ENCODE results near the gene AP2A2. TPM values are rescaled to one million over a fixed set of nuclear protein-coding genes. Genes with fewer than 3 reads are reported as not detected.
A peak's percentile ranks its signal among the peaks of the same experiment; 100 is the strongest.

Gene AP2A2
- polyA plus RNA-seq, 3 donors from 2014 or later: 2.5 to 11.0 (median 7.1) TPM

GRCh38 chr11:1017269-1018005, 91.8 kb downstream of the AP2A2 start:
- peak overlapping the region; percentile 22 to 57 (median 38) for H3K4me3 Mint-ChIP-seq
- peak overlapping the region in 5 of 6 donors; percentile 0 to 32 (median 2) for H3K27ac Mint-ChIP-seq

DNA sequence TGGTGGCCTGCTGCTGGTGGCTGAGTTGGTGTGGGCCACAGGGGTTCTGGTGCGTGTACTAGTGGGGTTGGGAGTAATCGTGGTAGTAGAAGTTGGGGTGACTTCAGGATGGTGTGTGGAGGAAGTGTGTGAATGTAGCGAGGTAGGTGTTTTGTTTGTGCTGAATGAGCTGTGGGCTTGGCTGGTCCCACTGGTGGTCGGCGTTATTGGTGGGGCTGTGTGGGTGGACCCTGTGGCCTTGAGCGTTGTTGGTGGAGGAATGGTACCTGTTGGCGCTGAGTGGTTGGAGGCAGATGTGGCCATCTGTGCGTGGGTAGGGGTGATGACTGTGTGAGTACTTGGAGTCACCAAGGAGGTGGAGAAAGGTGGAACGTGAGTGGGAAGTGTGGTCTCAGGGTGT, 92.4 kb downstream of the AP2A2 start:
- Mint-ChIP-seq H3K9me3 (peaks cover 0 to 3% (median 0%) of the 10 kb centered on the region in 6 donors), H3K4me1 (peaks cover 28 to 50% of the 10 kb centered on the region in 2 donors), H3K27me3 (ENCODE audit: low read depth in 3 of 3) (peaks cover 3 to 22% (median 8%) of the 10 kb centered on the region in 3 donors), H3K36me3 (peaks cover 0 to 10% (median 2%) of the 10 kb centered on the region in 3 donors), H3K27ac (peak overlapping the region in 2 of 6 donors; percentile 2 to 54), H3K4me3 (peak overlapping the region in 4 of 5 donors; percentile 1 to 38 (median 16))
- DNase-seq: no peak

More at GRCh38 chr11:1017269-1018005, 91.8 kb downstream of the AP2A2 start:
- H3K9me3 Mint-ChIP-seq: peaks cover 0 to 3% (median 0%) of the 10 kb centered on the region in 6 donors
- H3K27me3 Mint-ChIP-seq (ENCODE audit: low read depth in 3 of 3): peaks cover 3 to 22% (median 8%) of the 10 kb centered on the region in 3 donors
- DNase-seq: peak in 1 of 3 donors; percentile 16
- peaks cover 0 to 5% (median 0%) of the 10 kb centered on the region in 3 donors for H3K36me3 Mint-ChIP-seq
- peaks cover 28 to 45% of the 10 kb centered on the region in 2 donors for H3K4me1 Mint-ChIP-seq

DNA sequence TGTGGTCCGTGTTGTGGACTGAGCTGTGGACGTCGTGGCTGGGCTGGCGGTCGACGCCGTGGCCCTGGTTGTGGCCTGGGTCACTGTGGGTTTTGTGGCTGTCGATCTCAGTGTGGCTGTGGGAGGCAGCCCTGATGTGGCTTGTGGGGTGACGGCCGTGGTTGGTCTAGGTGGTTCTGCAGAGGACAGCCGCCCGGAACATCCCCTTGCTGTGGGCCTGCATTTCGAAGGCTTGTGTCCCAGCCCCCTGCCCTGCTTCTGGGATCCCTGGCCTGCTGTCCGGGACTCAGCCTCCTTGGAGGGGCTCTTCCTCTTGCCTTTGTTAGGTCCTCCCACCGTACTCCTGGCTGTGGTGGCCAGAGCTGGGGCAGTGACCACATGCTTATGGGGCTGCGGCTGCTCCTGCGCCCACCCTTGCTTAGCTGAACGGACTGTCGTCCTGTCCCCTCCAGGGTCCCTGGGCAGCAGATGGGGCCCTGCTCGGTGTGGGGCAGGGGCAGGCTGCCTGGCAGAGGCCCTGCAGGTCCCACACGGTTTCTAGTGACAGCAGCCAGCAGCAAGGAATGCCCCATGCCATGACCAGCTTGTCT, 93.7 kb downstream of the AP2A2 start:
- no peak for DNase-seq
- Mint-ChIP-seq H3K4me3 (no peak overlapping the region), H3K9me3 (peaks cover 0 to 3% (median 0%) of the 10 kb centered on the region in 6 donors), H3K36me3 (peaks cover 0 to 12% (median 3%) of the 10 kb centered on the region in 3 donors), H3K27ac (no peak overlapping the region), H3K27me3 (ENCODE audit: low read depth in 3 of 3) (peaks cover 3 to 22% (median 8%) of the 10 kb centered on the region in 3 donors), H3K4me1 (peaks cover 28 to 51% of the 10 kb centered on the region in 2 donors)

DNA sequence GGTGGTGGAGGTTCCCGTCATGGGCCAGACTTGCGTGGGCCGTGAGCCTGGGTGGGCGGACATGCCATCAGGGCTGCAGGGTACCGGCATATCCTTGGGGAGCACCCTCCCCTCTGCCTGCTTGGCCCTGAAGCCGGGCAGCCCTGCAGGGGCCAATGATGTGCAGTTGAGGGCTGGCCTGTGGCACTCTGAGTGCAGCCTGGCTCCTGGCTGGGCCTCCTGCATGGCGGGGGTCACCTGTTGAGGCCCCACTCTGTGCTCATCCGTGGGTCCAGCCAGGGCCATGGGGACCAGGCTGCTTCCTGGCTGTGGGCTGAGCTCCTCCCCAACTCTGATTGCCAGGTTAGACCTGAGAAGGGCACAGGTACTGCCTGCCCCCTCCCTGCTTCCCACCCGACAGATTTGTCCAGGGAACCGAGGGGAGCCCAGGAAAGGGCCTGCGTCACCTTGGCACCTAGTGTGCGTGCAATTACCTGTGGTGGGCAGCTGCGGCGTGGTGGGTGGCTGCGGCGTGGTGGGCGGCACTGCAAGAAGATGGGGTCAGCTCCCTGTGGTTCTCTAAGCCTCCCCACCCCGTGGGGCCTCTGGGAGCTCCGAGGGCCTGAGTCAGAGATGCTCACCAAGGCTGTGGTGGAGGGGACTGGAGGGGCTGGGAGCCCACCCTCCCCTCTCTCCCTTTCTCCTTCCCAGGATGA, 94.7 kb downstream of the AP2A2 start:
- no peak overlapping the region for H3K4me3 Mint-ChIP-seq
- H3K27ac Mint-ChIP-seq: no peak overlapping the region
- peaks cover 3 to 22% (median 8%) of the 10 kb centered on the region in 3 donors for H3K27me3 Mint-ChIP-seq (ENCODE audit: low read depth in 3 of 3)
- peaks cover 28 to 45% of the 10 kb centered on the region in 2 donors for H3K4me1 Mint-ChIP-seq
- H3K9me3 Mint-ChIP-seq: peaks cover 0 to 3% (median 0%) of the 10 kb centered on the region in 6 donors
- peaks cover 0 to 12% (median 3%) of the 10 kb centered on the region in 3 donors for H3K36me3 Mint-ChIP-seq
- DNase-seq: no peak

GRCh38 chr11:1022411-1022810, 96.7 kb downstream of the AP2A2 start:
- Mint-ChIP-seq H3K36me3 (peaks cover 0 to 7% (median 3%) of the 10 kb centered on the region in 3 donors), H3K27me3 (ENCODE audit: low read depth in 3 of 3) (peaks cover 3 to 16% (median 3%) of the 10 kb centered on the region in 3 donors), H3K9me3 (no peaks in the 10 kb centered on the region), H3K27ac (no peak overlapping the region), H3K4me3 (no peak overlapping the region), H3K4me1 (peaks cover 11 to 24% of the 10 kb centered on the region in 2 donors)
- no peak for DNase-seq

GRCh38 chr11:1022908-1023810, 97.5 kb downstream of the AP2A2 start:
- Mint-ChIP-seq H3K4me3 (no peak overlapping the region), H3K27me3 (ENCODE audit: low read depth in 3 of 3) (peaks cover 0 to 8% (median 0%) of the 10 kb centered on the region in 3 donors), H3K4me1 (peaks cover 4 to 17% of the 10 kb centered on the region in 2 donors), H3K27ac (no peak overlapping the region), H3K36me3 (peaks cover 0 to 7% (median 3%) of the 10 kb centered on the region in 3 donors), H3K9me3 (no peaks in the 10 kb centered on the region)
- no peak for DNase-seq

DNA sequence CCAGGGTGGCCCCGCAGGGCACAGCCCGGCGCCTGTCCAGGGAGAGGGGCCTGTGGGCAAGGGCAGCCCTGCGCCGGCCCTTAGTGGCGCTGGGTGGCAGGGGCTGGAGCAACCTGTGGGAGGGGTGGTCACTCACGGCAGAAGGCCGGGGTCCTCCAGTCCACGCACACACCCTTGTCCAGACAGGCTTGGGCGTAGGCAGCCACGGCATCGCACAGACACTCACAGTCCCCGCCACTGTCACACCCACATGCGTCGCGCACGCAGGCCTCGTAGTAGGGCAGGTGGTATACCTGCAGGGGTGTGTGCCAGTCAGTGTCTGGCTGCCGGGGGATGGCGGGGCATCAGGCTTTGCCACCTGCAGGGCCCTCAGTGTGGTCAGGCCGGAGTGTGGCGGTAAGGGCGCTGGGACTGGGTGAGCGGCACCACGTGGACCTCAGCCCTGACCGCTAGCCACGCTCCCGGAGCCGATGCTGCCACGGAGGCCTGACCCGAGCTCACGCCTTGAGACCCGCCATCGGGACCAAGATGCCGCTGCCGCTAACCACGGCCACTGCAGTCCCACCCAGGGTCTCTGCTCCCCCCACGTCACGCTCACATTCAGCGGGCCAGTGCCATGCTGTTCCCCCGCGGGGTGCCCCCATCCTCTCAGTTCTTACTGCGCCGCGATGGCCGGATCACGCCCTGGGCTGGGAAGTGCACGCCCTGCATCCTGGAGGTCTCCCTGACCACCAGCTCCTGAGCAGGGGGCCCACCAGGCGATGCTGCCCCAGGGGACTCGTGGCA, 98.3 kb downstream of the AP2A2 start:
- H3K9me3 Mint-ChIP-seq: no peaks in the 10 kb centered on the region
- peaks cover 0 to 5% (median 4%) of the 10 kb centered on the region in 3 donors for H3K27me3 Mint-ChIP-seq (ENCODE audit: low read depth in 3 of 3)
- no peak for DNase-seq
- no peak overlapping the region for H3K27ac Mint-ChIP-seq
- peaks cover 0 to 8% of the 10 kb centered on the region in 2 donors for H3K4me1 Mint-ChIP-seq
- peaks cover 0 to 7% (median 3%) of the 10 kb centered on the region in 3 donors for H3K36me3 Mint-ChIP-seq
- H3K4me3 Mint-ChIP-seq: no peak overlapping the region

GRCh38 chr11:1024597-1025409, 99.1 kb downstream of the AP2A2 start:
- no peak for DNase-seq
- H3K9me3 Mint-ChIP-seq: no peaks in the 10 kb centered on the region
- no peak overlapping the region for H3K4me3 Mint-ChIP-seq
- H3K4me1 Mint-ChIP-seq: peaks cover 0 to 6% of the 10 kb centered on the region in 2 donors
- peaks cover 0 to 4% (median 2%) of the 10 kb centered on the region in 3 donors for H3K27me3 Mint-ChIP-seq (ENCODE audit: low read depth in 3 of 3)
- peaks cover 0 to 7% (median 3%) of the 10 kb centered on the region in 3 donors for H3K36me3 Mint-ChIP-seq
- no peak overlapping the region for H3K27ac Mint-ChIP-seq

- Mint-ChIP-seq H3K4me1 (peaks cover 0 to 6% of the 10 kb centered on the region in 2 donors), H3K4me3 (no peak overlapping the region), H3K27ac (no peak overlapping the region), H3K9me3 (no peaks in the 10 kb centered on the region), H3K36me3 (peaks cover 0 to 7% (median 3%) of the 10 kb centered on the region in 3 donors), H3K27me3 (ENCODE audit: low read depth in 3 of 3) (peaks cover 0 to 4% (median 2%) of the 10 kb centered on the region in 3 donors)
- no peak for DNase-seq
Measured at GRCh38 chr11:1025410-1026162, 99.9 kb downstream of the AP2A2 start.

GRCh38 chr11:1026163-1026450, 100.4 kb downstream of the AP2A2 start:
- DNase-seq: no peak
- Mint-ChIP-seq H3K4me1 (peaks cover 0 to 6% of the 10 kb centered on the region in 2 donors), H3K27me3 (ENCODE audit: low read depth in 3 of 3) (peaks cover 0 to 4% (median 2%) of the 10 kb centered on the region in 3 donors), H3K4me3 (no peak overlapping the region), H3K36me3 (peaks cover 0 to 7% (median 3%) of the 10 kb centered on the region in 3 donors), H3K9me3 (no peaks in the 10 kb centered on the region), H3K27ac (no peak overlapping the region)

Data from immature natural killer cell (primary cell).